Endometrial microvascular endothelial cells (primary cell): Measurements from ENCODE around the gene ZC3H12A. TPM values are rescaled to one million over a fixed set of nuclear protein-coding genes. Genes with fewer than 3 reads are reported as not detected.

Experiments
- in situ Hi-C: cut with HindIII; loops from 2 replicates; pipeline ENCODE4 v1.10.0; 2017; ENCODE audit warnings: low sequenced_read_pairs, low pct_unique_long_range_greater_than_20kb; ENCODE audit errors: inconsistent ontology term
- total RNA-seq: library from RNA; depleted of rRNA; stranded (reverse); fragments of >200 nt; gene quantifications from one replicate; pipeline ENCODE4 v1.2.3, GENCODE V29; 2015; ENCODE audit errors: inconsistent ontology term

Gene ZC3H12A
- total RNA-seq, 1 donor from 2014 or later: 6.5 TPM

DNA sequence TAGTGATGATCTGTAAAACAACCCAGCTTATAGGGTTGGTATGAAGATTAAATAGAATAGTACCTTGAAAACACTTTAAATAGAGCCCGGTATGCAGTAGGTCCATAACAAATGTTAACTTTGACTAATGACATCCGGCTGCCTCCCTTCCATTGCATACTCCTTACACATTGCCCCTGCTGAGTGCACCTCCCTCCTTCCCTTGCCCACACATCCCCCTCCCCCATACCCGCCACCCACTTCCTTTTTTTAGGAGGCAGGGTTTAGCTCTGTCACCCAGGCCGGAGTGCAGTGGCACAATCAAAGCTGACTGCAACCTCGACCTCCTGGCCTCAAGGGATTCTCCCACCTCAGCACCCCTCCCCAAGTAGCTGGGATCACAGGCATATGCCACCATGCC lies 24.4 kb upstream of the ZC3H12A start:
- in situ Hi-C loops: no loop called here

DNA sequence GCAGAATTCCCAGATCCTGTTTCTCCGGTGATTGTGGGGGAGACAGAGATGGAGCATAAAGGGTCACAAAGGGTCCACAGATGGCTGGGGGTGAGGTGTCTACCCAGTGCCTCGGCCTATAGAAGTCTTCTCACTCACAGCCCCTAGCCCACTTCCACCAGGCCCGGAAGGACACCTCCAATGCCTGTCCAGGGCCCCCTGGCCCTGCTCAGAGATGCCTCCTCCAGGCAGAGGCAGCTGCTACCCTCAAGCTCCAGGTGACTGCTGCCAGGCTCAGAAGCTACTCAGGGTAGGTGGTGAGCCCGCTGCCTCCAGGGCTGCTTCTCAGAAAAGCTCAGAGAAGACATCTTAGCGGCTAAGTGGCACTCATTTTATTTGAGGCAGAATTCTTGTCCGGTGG lies 22.0 kb upstream of the ZC3H12A start:
- in situ Hi-C loops: no loop called here

DNA sequence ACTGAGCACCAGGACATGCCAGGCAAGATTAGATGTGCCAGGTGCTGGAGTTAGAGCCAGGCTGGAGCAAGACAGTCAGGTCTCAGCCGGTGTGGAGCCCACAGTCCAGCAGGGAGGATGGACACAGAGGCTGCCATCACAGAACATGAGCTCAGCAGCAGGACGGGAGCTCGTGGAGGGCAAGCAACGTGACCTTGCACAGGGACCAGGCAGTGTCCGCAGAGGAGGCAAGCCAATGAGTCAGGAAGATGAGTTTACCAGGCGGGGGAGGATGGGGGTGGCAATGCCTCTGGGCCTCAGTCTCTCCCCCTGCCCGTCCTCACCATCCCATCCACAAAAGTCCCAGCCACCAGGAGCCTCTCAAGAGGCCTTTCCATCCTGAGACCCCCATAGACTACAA lies 20.7 kb upstream of the ZC3H12A start:
- in situ Hi-C loops: no loop called here

DNA sequence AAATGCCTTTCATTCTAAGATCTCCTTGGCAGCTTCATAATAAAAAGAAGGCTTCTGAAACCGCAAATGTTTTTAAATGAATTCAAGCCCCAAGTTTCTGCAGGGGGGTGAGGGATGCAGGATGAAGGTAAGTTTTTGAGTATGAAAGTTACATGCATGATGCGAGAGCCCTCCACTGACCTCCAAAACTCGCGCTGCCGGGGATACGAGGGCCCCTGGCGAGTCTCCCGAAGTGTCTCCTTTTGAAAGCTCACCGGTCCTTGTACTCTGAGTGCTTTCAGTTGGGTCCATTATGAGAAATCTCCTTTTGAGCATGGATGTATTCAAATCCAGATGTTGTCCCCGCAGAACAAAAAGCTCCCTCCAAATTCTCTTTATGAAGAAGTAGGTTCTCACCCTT lies 18.9 kb upstream of the ZC3H12A start:
- in situ Hi-C loops: no loop called here

DNA sequence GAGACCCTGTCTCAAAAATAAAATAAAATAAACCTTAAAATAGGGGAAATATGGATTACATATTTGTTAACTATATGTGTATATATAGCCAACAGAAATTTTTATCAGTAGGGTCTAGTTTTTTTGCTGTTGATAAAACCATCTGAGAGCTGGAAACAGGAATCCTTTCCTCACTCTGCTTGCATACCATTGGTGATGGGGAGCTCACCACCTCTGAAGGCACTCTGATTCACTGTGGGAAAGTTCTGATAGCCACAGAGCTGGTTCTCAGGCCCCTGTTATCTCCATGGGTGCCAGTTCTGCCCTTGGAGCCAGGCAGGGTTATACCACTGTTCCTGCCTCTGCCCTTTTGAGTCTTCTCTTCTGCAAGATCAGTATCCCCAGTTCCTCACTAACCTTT lies 17.8 kb upstream of the ZC3H12A start:
- in situ Hi-C loops: no loop called here

DNA sequence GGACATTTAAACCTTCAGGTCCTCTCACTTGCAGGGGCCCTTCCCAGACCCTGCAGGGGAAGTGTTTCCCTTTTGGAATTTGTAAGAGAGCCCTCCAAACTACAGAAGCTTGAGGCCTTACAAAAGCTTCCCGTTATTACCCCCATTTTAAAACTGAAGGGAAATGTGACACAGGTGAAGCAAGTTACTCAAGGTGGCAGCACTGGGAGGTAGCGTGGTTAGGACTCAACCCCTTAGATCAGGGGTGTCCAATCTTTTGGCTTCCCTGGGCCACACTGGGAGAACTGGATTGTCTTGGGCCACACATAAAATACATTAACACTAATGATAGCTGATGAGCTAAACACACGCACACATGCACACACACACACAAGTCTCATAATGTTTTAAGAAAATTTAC lies 15.8 kb upstream of the ZC3H12A start:
- in situ Hi-C loops: no loop called here

DNA sequence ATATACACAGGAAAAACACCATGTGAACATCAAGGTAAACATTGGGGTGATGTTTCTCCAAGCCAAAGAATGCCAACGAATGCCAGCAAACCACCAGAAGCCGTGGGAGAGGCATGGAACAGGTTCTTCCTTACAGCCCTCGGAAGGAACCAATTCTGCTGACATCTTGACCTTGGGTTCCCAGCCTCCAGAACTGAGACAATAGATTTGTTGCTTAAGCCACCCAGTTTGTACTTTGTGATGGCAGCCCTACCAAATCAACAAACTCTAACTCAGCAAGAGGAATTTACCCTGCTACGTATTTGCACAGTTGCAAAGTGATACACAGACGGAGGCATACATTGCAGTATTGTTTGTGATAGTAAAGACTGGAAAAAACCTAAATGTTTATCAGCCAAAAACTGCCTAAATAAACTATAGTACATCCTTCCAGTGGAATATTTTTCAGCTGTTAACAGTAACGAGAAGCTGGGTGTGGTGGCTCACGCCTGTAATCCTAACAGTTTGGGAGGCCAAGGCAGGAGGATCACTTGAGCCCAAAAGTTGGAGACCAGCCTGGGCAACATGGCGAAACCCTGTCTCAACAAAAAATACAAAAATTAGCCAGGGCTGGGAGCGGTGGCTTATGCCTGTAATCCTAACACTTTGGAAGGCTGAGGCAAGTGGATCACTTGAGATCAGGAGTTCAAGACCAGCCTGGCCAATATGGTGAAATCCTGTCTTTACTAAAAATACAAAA lies 12.5 kb upstream of the ZC3H12A start:
- in situ Hi-C loops: no loop called here

DNA sequence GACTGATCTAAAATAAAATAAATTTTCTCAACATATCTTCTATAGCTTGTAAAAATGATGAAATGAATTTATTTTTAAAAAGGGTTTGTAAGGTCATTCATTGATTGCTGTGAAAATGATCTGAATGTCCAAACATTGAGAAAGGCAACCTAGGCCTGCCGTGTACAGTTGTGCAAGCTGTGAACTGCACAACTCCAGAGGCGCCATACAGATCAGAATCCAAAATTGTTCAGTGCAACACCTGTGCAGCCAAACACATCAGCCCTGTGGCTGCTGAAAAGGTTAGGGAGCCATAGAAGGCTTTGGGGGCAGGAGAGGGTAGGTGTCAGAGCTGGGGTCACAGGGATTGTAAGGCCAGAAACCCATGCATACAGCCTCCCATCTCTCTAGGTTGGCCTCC lies 9.9 kb upstream of the ZC3H12A start:
- in situ Hi-C loops: no loop called here

DNA sequence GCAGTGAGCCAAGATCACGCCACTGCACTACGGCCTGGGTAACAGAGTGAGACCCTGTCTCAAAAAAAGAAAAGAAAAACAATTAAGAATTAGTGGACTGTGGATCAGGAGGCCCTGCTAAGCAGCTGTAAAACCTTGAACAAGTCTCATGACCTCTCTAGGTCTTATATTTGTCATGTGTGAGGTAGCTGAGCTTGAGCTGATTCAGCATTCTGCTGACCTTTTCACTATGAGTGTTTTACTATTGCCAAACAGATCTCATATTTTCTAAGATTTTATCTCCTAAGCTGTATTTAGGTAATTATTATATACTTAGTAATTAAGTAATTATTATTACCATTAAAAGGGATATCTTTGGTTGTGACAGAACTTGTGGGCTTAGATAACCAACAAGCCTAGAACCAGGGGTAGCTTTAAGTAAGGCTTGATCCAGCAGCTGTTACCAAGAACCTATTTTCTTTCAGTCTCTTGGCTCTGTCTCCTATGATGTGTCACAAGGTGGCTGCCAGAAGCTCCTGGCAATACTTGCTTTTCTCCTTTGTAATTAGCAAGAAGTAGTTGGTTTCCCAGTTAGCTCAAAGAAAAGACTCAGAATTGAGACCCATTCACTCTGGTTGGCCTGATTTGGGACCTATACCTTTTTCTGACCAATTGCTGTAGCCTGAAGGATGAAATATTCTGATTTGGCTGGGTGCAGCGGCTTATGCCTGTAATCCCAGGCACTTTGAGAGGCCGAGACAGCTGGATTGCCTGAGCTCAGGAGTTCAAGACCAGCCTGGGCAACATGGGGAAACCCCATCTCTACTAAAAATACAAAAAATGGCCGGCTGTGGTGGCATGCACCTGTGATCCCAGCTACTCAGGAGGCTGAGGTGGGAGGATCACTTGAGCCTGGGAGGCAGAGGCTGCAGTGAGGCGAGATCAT lies 8.5 kb upstream of the ZC3H12A start:
- in situ Hi-C loops: no loop called here

DNA sequence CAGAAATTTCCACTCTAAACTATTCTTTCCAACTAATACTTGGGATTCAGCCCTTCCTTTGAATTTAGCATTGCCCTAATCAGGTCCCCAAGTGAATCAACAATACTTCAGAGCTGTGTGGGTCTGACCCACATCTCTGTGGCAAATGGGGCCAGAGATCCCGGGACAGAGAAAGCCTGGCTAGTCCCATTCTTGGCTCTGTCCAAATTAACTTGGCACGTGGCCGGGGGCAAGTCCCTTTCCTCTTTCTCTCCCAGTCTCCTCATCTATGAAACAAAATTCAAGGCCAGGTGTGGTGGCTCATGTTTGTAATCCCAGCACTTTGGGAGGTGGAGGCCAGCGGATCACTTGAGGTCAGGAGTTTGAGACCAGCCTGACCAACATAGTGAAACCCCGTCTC lies 6.3 kb upstream of the ZC3H12A start:
- in situ Hi-C loops: no loop called here

DNA sequence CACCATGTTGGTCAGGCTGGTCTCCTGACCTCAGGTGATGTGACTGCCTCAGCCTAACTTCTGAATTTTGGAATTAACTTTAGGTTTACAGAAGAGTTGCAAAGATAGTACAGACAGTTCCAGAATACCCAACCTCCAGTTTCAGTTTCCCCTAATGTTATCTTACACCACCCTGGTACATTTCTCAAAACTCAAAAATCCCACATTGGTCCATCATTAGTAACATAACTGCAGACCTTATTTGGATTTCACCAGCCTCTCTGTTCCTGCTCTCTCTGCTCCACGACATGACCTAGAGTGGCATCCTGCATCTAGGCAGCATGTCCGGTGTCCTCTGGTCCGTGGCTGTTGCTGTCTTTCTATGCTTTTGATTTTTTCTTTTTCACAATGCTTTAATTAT lies 5.0 kb upstream of the ZC3H12A start:
- in situ Hi-C loops: no loop called here

DNA sequence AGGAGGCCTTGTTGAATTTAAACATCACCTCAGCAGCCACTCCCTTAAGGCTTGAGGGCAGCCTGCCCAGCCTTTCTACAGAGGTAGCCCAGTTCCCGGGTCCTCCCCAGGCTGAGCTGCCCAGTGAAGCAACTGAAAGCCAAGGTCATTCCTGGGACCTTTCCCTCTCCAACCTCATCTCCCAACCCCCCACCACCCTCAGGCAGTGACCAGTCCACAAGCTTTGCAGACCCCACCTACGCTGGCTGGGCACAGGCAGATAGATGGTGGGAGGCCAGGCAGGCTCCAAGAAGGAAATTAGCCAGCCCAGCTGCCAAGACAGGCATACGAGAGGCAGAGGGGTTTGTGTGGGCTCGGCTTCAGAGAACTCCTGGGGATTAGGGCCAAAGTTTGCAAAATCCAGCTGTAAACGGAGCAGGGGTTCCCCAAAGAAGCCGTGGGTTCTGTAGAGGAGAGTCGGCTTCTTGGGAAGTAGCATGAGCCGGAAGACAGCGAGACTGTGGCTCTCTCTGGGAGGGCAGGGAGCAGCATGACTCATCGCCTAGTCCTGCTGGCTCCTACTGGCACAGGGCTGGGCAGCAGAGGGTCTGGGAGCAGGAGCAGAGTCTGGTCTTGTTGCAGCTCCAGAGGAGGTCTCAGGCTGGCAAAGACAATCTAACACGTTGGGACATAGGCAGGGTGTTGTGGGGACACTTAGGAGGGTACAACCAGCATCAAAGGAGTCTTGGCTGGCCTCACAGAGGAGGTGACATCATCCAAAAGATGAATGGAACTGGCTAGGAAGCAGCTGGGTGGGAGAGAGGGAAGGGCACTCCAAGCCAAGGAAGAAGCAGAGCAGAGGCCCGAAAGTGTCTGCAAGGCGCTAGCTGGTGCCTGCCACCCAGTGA lies 2.8 kb upstream of the ZC3H12A start:
- in situ Hi-C loops: no loop called here

DNA sequence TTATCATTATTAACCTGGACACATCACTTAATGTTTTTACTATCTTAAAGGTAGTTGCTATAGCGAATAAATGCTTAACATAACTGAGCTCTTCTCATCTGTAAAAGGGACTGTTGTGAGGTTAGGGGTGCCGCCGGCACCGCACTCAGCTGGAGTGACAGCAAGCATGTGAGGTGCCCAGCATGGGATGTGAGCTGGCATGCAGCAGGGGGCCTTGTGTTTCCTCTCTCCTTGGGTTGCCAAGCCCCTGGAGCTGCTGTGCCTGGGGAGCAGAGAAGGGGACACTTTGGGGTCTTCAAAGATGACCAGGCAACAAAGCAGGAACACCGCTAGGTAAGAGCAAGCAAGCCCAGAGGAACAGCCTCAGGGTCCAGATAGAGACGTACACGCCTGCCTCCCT lies 2.1 kb upstream of the ZC3H12A start:
- in situ Hi-C loops: no loop called here

DNA sequence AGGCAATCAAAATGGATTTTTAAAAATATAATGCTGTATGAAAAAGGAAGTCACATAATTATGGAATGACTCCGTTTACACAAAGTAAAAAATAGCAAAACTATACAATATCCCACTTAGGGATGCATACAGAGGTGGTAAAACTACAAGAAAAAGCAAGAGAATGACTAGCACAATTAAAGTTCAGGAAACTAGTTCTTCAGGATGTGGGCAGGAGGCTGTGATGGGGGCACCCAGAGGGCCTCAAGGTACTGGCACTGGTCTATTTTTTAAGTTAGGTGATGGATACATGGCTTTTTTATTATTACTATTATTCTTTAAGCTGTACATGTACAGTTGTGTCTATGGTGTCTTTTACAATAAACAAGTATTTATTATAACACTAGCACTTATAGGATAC lies 1.4 kb upstream of the ZC3H12A start:
- in situ Hi-C loops: no loop called here

DNA sequence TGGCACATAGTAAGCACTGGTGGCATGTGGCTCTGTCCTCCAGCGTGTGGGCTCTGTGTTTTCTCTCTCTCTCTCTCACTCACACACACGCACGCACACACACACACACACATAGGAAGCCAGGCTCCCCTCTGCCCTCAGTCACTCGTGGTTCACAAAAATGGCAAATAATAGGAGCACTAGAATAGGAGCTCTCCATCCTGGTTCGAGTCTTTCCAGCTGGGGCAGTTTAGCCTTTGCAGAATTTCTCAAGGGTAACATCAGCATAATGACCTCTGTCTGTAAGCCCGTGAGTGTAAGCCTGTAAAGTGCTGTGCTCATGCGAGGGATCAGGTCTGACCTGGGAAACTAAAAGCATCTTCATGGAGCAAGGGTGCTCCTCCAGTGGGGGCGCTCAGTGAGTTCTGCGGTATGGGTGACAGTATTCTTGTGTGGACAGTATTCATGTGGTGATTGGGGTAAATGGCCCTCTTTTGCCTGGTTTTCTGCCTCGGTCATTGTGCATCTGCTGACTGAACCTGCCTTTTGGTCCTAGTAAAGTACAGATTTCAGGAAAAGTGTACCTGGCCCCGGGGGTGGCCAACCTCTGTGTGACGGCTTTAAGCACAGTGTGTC lies 842 bp upstream of the ZC3H12A start:
- in situ Hi-C loops: no loop called here

DNA sequence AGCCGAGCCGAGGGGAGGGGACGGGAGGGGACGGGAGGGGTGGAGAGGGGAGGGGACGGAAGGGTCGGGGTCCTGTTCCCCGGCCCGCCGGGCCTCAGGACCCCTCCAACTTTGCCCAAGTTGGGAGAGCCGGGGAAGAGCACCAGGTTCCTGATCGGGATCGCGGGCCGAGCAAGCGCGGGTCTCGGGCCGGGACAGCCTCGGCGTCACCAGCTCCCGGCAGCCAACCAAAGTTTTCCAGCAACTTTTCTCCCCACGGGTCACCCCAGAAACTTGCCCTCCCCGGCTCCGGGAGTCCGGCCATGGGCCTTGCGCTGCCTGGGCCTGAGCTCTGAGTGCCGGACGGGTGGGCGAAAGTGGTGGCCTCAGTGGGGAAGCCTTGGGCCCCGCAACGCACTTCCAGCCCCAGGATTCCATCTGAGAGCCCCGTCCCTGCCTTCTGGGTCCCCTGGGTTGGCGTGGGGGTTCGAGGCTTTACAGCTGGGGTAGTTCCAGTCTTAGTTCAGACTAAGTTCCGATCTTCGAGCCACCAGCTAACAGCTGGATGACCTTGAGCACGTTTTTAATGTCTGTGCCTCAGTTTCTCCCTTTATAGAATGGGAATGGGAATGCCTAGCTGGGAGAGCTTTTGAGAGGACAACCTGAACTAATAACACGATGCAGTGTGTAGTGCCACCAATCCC lies 458 bp downstream of the ZC3H12A start:
- in situ Hi-C loops: no loop called here

DNA sequence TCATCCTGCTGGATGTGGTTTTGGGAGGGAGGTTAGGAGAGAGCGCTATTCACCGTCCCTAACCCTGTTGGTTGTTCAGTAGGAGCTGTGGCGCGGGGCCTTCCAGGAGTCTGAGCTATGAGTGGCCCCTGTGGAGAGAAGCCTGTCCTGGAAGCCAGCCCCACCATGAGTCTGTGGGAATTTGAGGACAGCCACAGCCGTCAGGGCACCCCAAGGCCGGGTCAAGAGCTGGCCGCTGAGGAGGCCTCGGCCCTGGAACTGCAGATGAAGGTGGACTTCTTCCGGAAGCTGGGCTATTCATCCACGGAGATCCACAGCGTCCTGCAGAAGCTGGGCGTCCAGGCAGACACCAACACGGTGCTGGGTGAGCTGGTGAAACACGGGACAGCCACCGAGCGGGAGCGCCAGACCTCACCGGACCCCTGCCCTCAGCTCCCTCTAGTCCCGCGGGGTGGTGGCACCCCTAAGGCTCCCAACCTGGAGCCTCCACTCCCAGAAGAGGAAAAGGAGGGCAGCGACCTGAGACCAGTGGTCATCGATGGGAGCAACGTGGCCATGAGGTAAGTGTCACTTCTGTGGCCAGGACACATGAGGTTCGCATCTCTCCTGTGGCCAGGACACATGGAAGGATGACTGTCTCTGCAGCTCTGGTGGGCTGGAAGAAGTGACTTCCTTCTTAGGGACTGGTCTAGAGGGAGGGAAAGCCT lies 1.2 kb downstream of the ZC3H12A start:
- in situ Hi-C loops: no loop called here

DNA sequence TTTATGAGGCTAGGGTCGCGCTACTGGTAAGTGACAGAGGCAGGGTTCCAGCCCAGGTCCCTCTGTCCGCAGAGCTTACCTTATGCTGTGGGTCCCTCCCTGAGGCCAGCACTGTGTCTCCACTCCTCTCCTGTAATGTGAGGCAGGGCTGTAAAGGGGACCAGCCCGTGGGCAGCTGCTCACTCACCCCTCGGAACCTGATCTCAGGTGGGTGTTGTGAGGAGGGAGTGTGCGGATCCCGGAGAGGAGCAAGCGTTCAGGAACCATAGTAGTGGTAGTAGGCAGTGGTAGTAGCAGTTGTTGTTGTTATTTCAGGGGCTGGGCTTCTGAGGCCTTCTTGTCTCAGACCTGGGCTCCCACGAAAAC lies 1.7 kb downstream of the ZC3H12A start:
- in situ Hi-C loops: no loop called here
